ENCODE results near the gene CTU2. TPM values are rescaled to one million over a fixed set of nuclear protein-coding genes. Genes with fewer than 3 reads are reported as not detected.

The CTU2 gene
- total and polyA plus RNA-seq, 2 donors (not counting 1 experiment from before 2014, with no cell fraction given) = 18.4 to 23.7 TPM

DNA sequence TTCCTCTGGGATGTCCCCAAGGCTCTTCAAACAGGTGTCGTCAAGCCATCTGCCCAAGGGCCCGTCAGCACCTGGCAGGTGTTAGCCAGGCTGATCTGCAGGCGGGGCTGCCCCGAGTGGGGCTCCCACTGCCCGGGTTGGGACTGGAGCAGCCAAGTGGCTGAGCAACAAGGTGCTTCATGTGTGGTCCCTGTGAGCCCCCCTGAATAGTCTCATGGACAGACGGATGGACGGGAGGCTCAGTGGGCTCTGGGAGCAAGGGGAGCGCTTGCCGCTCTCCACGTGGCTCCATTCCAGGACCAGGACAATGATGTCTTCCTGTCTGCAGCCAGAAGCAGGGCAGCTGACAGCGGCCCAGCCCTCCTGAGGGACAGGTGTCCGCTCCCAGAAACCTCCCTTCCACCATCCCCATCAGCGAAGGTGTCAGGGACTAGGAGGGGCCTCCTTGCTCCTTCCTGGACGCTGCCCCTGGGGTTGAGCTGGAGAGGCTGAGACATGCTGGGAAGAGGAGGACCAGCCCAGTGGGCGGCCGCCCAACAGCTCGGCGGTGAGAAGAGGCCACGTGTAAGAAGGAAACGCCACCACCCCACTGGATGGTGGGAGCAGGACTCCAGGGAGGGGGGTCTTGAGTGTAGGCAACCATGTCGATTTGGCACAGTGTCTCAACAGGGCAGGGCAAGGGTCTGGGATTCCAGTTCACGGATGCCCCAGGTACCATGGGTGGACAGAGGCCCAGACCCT, 29.6 kb upstream of the CTU2 start:
- Histone ChIP-seq H3K9me3 (ENCODE audit: control extremely low read depth in 1 of 3, control insufficient read depth in 2 of 3, insufficient read depth in 1 of 3, low read length in 2 of 3) (no peaks in the 10 kb centered on the region), H3K4me3 (ENCODE audit: control extremely low read depth in 1 of 5, extremely low read depth in 1 of 5, insufficient read depth in 1 of 5, low read depth in 2 of 5, low read length in 4 of 5) (no peak overlapping the region), H3K36me3 (replicated peaks in 1 of 2; ENCODE audit: control extremely low read depth in 1 of 2, control insufficient read depth in 1 of 2, extremely low read depth in 1 of 2, insufficient read depth in 2 of 2, low read length in 1 of 2) (peaks cover 0 to 39% of the 10 kb centered on the region in 2 experiments), H3K9ac (ENCODE audit: low read length) (no peak overlapping the region), H3K27me3 (replicated peaks in 1 of 4; ENCODE audit: control extremely low read depth in 1 of 4, control insufficient read depth in 3 of 4, insufficient read depth in 4 of 4, low read length in 3 of 4) (no peaks in the 10 kb centered on the region), H2AFZ (ENCODE audit: insufficient read depth, low read depth, low read length, poor library complexity, severe bottlenecking) (no peak overlapping the region), H3K4me1 (ENCODE audit: control insufficient read depth in 2 of 2, insufficient read depth in 2 of 2, low read length in 2 of 2) (peaks cover 12 to 13% of the 10 kb centered on the region in 2 donors), H3K4me2 (replicated peaks; ENCODE audit: low read depth, low read length, poor library complexity, severe bottlenecking) (no peak overlapping the region), H3K79me2 (ENCODE audit: control insufficient read depth, insufficient read depth, low read length) (peaks cover 34% of the 10 kb centered on the region), H3K27ac (ENCODE audit: low read length in 2 of 2) (no peak overlapping the region), H4K20me1 (ENCODE audit: control insufficient read depth, insufficient read depth, low read length, poor library complexity, severe bottlenecking) (peaks cover 46% of the 10 kb centered on the region)
- Mint-ChIP-seq H3K27ac (no peak overlapping the region), H3K9me3 (ENCODE audit: insufficient read depth) (no peaks in the 10 kb centered on the region), H3K4me3 (no peak overlapping the region), H3K4me1 (peaks cover 12% of the 10 kb centered on the region), H3K27me3 (no peaks in the 10 kb centered on the region)
- POLR2A ChIA-PET = interaction anchor here (0.5 kb wide), 1 partner anchor 86 kb away, joined by 4 read pairs; no protein-coding TSS in a partner anchor
- no peak for DNase-seq
- CTCF ChIA-PET = no interaction called here
- TF ChIP-seq, protein P1, sequence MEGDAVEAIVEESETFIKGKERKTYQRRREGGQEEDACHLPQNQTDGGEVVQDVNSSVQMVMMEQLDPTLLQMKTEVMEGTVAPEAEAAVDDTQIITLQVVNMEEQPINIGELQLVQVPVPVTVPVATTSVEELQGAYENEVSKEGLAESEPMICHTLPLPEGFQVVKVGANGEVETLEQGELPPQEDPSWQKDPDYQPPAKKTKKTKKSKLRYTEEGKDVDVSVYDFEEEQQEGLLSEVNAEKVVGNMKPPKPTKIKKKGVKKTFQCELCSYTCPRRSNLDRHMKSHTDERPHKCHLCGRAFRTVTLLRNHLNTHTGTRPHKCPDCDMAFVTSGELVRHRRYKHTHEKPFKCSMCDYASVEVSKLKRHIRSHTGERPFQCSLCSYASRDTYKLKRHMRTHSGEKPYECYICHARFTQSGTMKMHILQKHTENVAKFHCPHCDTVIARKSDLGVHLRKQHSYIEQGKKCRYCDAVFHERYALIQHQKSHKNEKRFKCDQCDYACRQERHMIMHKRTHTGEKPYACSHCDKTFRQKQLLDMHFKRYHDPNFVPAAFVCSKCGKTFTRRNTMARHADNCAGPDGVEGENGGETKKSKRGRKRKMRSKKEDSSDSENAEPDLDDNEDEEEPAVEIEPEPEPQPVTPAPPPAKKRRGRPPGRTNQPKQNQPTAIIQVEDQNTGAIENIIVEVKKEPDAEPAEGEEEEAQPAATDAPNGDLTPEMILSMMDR (IDR thresholded peaks at IDR 0.05) = no peak
- TF ChIP-seq EZH2 (IDR thresholded peaks at IDR 0.05; ENCODE audit: borderline replicate concordance, insufficient read depth, low read depth, low read length, poor library complexity, severe bottlenecking) = no peak
- no peak for ATAC-seq (ENCODE audit: low read depth)
- WGBS (ENCODE audit: insufficient coverage) = 95% methylated on average over 19 of the region's 22 CpGs
- intact Hi-C loops (cut with micrococcal nuclease) = no loop called here

DNA sequence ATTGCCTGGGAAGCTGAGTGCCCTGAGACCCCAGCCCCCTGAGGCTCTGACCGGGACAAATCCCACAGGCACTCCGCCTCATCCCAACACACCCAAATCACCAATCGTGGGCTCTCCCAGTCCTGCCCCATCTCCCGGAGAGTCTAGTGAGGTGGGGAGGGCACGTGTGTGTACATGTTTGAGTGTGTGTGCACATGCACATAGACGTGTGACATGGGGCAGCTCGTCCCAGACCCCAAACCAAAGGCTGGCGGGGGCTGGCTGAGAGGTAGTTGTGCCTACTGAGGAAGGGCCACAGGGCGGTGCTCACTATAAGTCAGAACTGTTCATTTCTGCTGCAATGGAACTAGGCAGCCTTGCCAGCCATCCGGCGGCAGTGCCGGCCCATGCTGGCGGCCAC, 28.6 kb upstream of the CTU2 start:
- no peak overlapping the region for H3K4me2 ChIP-seq (replicated peaks; ENCODE audit: low read depth, low read length, poor library complexity, severe bottlenecking)
- TF ChIP-seq, protein P1 (IDR thresholded peaks at IDR 0.05) = no peak
- no peak for TF ChIP-seq EZH2 (IDR thresholded peaks at IDR 0.05; ENCODE audit: borderline replicate concordance, insufficient read depth, low read depth, low read length, poor library complexity, severe bottlenecking)
- H3K9ac ChIP-seq (ENCODE audit: low read length) = no peak overlapping the region
- H3K9me3 ChIP-seq (ENCODE audit: control extremely low read depth in 1 of 3, control insufficient read depth in 2 of 3, insufficient read depth in 1 of 3, low read length in 2 of 3) = no peaks in the 10 kb centered on the region
- H3K9me3 Mint-ChIP-seq (ENCODE audit: insufficient read depth) = no peaks in the 10 kb centered on the region
- no peak for ATAC-seq (ENCODE audit: low read depth)
- no peak overlapping the region for H3K27ac Mint-ChIP-seq
- H3K4me1 Mint-ChIP-seq = peaks cover 21% of the 10 kb centered on the region
- ChIA-PET CTCF (no interaction called here), POLR2A (no interaction called here)
- peaks cover 0 to 39% of the 10 kb centered on the region in 2 experiments for H3K36me3 ChIP-seq (replicated peaks in 1 of 2; ENCODE audit: control extremely low read depth in 1 of 2, control insufficient read depth in 1 of 2, extremely low read depth in 1 of 2, insufficient read depth in 2 of 2, low read length in 1 of 2)
- H3K27ac ChIP-seq (ENCODE audit: low read length in 2 of 2) = no peak overlapping the region
- no peaks in the 10 kb centered on the region for H3K27me3 Mint-ChIP-seq
- peaks cover 34% of the 10 kb centered on the region for H3K79me2 ChIP-seq (ENCODE audit: control insufficient read depth, insufficient read depth, low read length)
- 74% methylated on average over 8 of the region's 13 CpGs for WGBS (ENCODE audit: insufficient coverage)
- H3K4me1 ChIP-seq (ENCODE audit: control insufficient read depth in 2 of 2, insufficient read depth in 2 of 2, low read length in 2 of 2) = peaks cover 20 to 23% of the 10 kb centered on the region in 2 donors
- intact Hi-C loops (cut with micrococcal nuclease) = no loop called here
- no peak overlapping the region for H3K4me3 ChIP-seq (ENCODE audit: control extremely low read depth in 1 of 5, extremely low read depth in 1 of 5, insufficient read depth in 1 of 5, low read depth in 2 of 5, low read length in 4 of 5)
- peaks cover 46% of the 10 kb centered on the region for H4K20me1 ChIP-seq (ENCODE audit: control insufficient read depth, insufficient read depth, low read length, poor library complexity, severe bottlenecking)
- no peak overlapping the region for H3K4me3 Mint-ChIP-seq
- H3K27me3 ChIP-seq (replicated peaks in 1 of 4; ENCODE audit: control extremely low read depth in 1 of 4, control insufficient read depth in 3 of 4, insufficient read depth in 4 of 4, low read length in 3 of 4) = no peaks in the 10 kb centered on the region
- H2AFZ ChIP-seq (ENCODE audit: insufficient read depth, low read depth, low read length, poor library complexity, severe bottlenecking) = no peak overlapping the region
- no peak for DNase-seq
